ENCODE results near the gene NCOR2. TPM values are rescaled to one million over a fixed set of nuclear protein-coding genes. Genes with fewer than 3 reads are reported as not detected.
A peak's percentile ranks its signal among the peaks of the same experiment; 100 is the strongest.
"Not testable (repeated sequence)": the region's sequence is repeated elsewhere in the genome, so short reads cannot be mapped to it uniquely, and the experiment has no call there.

Gene NCOR2
- total RNA-seq, 3 donors from 2014 or later: 159 to 269 (median 161) TPM

- peaks cover 13% of the 10 kb centered on the region for H3K4me1 ChIP-seq (ENCODE audit: low read depth)
- H3K9me3 ChIP-seq: no peaks in the 10 kb centered on the region
- intact Hi-C loops (cut with DNase I, micrococcal nuclease): no loop called here
- ATAC-seq (peak; percentile 7), DNase-seq (no peak)
- H3K4me3 ChIP-seq: no peak overlapping the region
- no peaks in the 10 kb centered on the region for H3K36me3 ChIP-seq (ENCODE audit: low read depth)
- TF ChIP-seq CTCF (IDR thresholded peaks at IDR 0.05): no peak
These were observed 24.6 kb upstream of the NCOR2 start for GRCh38 chr12:124592050-124592449.

GRCh38 chr12:124590447-124590846 lies 23.0 kb upstream of the NCOR2 start:
- no peak for DNase-seq
- no peak for TF ChIP-seq CTCF (IDR thresholded peaks at IDR 0.05)
- H3K4me1 ChIP-seq (ENCODE audit: low read depth): peaks cover 13% of the 10 kb centered on the region
- intact Hi-C loops (cut with DNase I, micrococcal nuclease): no loop called here
- no peak overlapping the region for H3K4me3 ChIP-seq
- no peak for ATAC-seq
- H3K36me3 ChIP-seq (ENCODE audit: low read depth): no peaks in the 10 kb centered on the region
- H3K9me3 ChIP-seq: no peaks in the 10 kb centered on the region

- Histone ChIP-seq H3K4me1 (ENCODE audit: low read depth) (peaks cover 13% of the 10 kb centered on the region), H3K4me3 (no peak overlapping the region), H3K36me3 (ENCODE audit: low read depth) (no peaks in the 10 kb centered on the region), H3K9me3 (no peaks in the 10 kb centered on the region)
- ATAC-seq: no peak
- DNase-seq: no peak
- TF ChIP-seq CTCF (IDR thresholded peaks at IDR 0.05): no peak
- intact Hi-C loops (cut with DNase I, micrococcal nuclease): no loop called here
These were observed 21.4 kb upstream of the NCOR2 start for GRCh38 chr12:124588751-124589267.

- Histone ChIP-seq H3K4me1 (ENCODE audit: low read depth) (peaks cover 13% of the 10 kb centered on the region), H3K4me3 (no peak overlapping the region), H3K9me3 (no peaks in the 10 kb centered on the region), H3K36me3 (ENCODE audit: low read depth) (no peaks in the 10 kb centered on the region)
- no peak for TF ChIP-seq CTCF (IDR thresholded peaks at IDR 0.05)
- ATAC-seq (no peak), DNase-seq (no peak)
- intact Hi-C loops (cut with DNase I, micrococcal nuclease): no loop called here
These were observed 20.7 kb upstream of the NCOR2 start for GRCh38 chr12:124588018-124588634.

- no peaks in the 10 kb centered on the region for H3K36me3 ChIP-seq (ENCODE audit: low read depth)
- H3K9me3 ChIP-seq: no peaks in the 10 kb centered on the region
- no peak for TF ChIP-seq CTCF (IDR thresholded peaks at IDR 0.05)
- H3K4me1 ChIP-seq (ENCODE audit: low read depth): peaks cover 4% of the 10 kb centered on the region
- DNase-seq (peak in 1 of 3 donors; percentile 36), ATAC-seq (peak; percentile 91)
- H3K4me3 ChIP-seq: no peak overlapping the region
- intact Hi-C loops (cut with DNase I, micrococcal nuclease): no loop called here
These were observed 19.3 kb upstream of the NCOR2 start for GRCh38 chr12:124586756-124587155.

- DNase-seq; H3K9me3 ChIP-seq; H3K4me3 ChIP-seq; H3K4me1 ChIP-seq (ENCODE audit: low read depth); H3K36me3 ChIP-seq (ENCODE audit: low read depth); ATAC-seq; intact Hi-C loops (cut with DNase I, micrococcal nuclease): not testable (repeated sequence)
These were observed 17.1 kb upstream of the NCOR2 start for GRCh38 chr12:124584494-124584893.

Data from mucosa of descending colon (tissue), 3 donors.